Mesothelial cell of epicardium (in vitro differentiated cells): Measurements from ENCODE around the gene UXS1. TPM values are rescaled to one million over a fixed set of nuclear protein-coding genes. Genes with fewer than 3 reads are reported as not detected.

Source experiments
- DNase-seq, 2 experiments: peaks; one replicate each; pipeline ENCODE4 v3.0.0; 2021; ENCODE audit warnings: low spot score in 2 of 2; ENCODE audit not compliant: unreplicated experiment in 2 of 2
- H3K27ac Mint-ChIP-seq: 2 replicates; pipeline ENCODE4 v1.8.0; 2021; ENCODE audit warnings: mixed read lengths
- H3K27me3 Mint-ChIP-seq: 2 replicates; pipeline ENCODE4 v1.8.0; 2021; ENCODE audit warnings: low read depth, mixed read lengths
- H3K36me3 Mint-ChIP-seq: 2 replicates; pipeline ENCODE4 v1.8.0; 2021; ENCODE audit warnings: mixed read lengths
- H3K4me1 Mint-ChIP-seq: 2 replicates; pipeline ENCODE4 v1.8.0; 2021; ENCODE audit warnings: mixed read lengths
- H3K4me3 Mint-ChIP-seq: 2 replicates; pipeline ENCODE4 v1.8.0; 2021; ENCODE audit warnings: mild to moderate bottlenecking, moderate library complexity, mixed read lengths
- H3K9me3 Mint-ChIP-seq: 2 replicates; pipeline ENCODE4 v1.8.0; 2021; ENCODE audit warnings: mixed read lengths
- CTCF ChIP-seq: fragments of 200-600 bp; sonication (generic); IDR thresholded peaks from one replicate; pipeline ENCODE4 v1.5.0; 2021; ENCODE audit warnings: antibody characterized with exemption; ENCODE audit not compliant: unreplicated experiment
- total RNA-seq: library from RNA; stranded (reverse); gene quantifications from 3 replicates; pipeline ENCODE4 v1.2.1, GENCODE V29; 2021

UXS1 gene
- total RNA-seq, 1 donor from 2014 or later = 52.8 TPM

GRCh38 chr2:106163948-106164545, 30.1 kb downstream of the UXS1 start:
- Mint-ChIP-seq H3K4me1 (peaks cover 63% of the 10 kb centered on the region), H3K4me3 (no peak overlapping the region), H3K27me3 (no peaks in the 10 kb centered on the region), H3K27ac (no peak overlapping the region), H3K9me3 (no peaks in the 10 kb centered on the region), H3K36me3 (peaks cover 9% of the 10 kb centered on the region)
- DNase-seq = no peak
- no peak for TF ChIP-seq CTCF

GRCh38 chr2:106161938-106162820, 31.9 kb downstream of the UXS1 start:
- Mint-ChIP-seq H3K27ac (peak overlapping the region; percentile 89), H3K27me3 (no peaks in the 10 kb centered on the region), H3K36me3 (peaks cover 20% of the 10 kb centered on the region), H3K4me1 (peaks cover 74% of the 10 kb centered on the region), H3K4me3 (no peak overlapping the region), H3K9me3 (no peaks in the 10 kb centered on the region)
- TF ChIP-seq CTCF = no peak
- DNase-seq = no peak

GRCh38 chr2:106161341-106161740, 32.8 kb downstream of the UXS1 start:
- Mint-ChIP-seq H3K36me3 (peaks cover 21% of the 10 kb centered on the region), H3K27ac (peak overlapping the region; percentile 89), H3K27me3 (no peaks in the 10 kb centered on the region), H3K4me1 (peaks cover 73% of the 10 kb centered on the region), H3K4me3 (no peak overlapping the region), H3K9me3 (no peaks in the 10 kb centered on the region)
- DNase-seq = no peak
- no peak for TF ChIP-seq CTCF

- Mint-ChIP-seq H3K27ac (peak overlapping the region; percentile 26), H3K4me3 (no peak overlapping the region), H3K4me1 (peaks cover 72% of the 10 kb centered on the region), H3K36me3 (peaks cover 25% of the 10 kb centered on the region), H3K9me3 (peaks cover 4% of the 10 kb centered on the region), H3K27me3 (no peaks in the 10 kb centered on the region)
- TF ChIP-seq CTCF = no peak
- DNase-seq = no peak
Observed at GRCh38 chr2:106160786-106161261, 33.3 kb downstream of the UXS1 start.

- DNase-seq = no peak
- H3K36me3 Mint-ChIP-seq = peaks cover 32% of the 10 kb centered on the region
- peaks cover 65% of the 10 kb centered on the region for H3K4me1 Mint-ChIP-seq
- no peak for TF ChIP-seq CTCF
- H3K27me3 Mint-ChIP-seq = no peaks in the 10 kb centered on the region
- H3K9me3 Mint-ChIP-seq = peaks cover 10% of the 10 kb centered on the region
- peak overlapping the region; percentile 11 for H3K4me3 Mint-ChIP-seq
- H3K27ac Mint-ChIP-seq = peak overlapping the region; percentile 26
Observed at GRCh38 chr2:106159866-106160785, 34.0 kb downstream of the UXS1 start.
